CD4-positive, alpha-beta T cell treated with Interleukin-6 at 100 ng/mL for 8 hours (primary cell): ENCODE data around the gene GARRE1.
"Not testable (repeated sequence)": the region's sequence is repeated elsewhere in the genome, so short reads cannot be mapped to it uniquely, and the experiment has no call there.

Experiments
- DNase-seq: peaks from one replicate; pipeline ENCODE4 v3.0.0-alpha.2; 2020; ENCODE audit warnings: mixed read lengths, low spot score

The GARRE1 gene

DNA sequence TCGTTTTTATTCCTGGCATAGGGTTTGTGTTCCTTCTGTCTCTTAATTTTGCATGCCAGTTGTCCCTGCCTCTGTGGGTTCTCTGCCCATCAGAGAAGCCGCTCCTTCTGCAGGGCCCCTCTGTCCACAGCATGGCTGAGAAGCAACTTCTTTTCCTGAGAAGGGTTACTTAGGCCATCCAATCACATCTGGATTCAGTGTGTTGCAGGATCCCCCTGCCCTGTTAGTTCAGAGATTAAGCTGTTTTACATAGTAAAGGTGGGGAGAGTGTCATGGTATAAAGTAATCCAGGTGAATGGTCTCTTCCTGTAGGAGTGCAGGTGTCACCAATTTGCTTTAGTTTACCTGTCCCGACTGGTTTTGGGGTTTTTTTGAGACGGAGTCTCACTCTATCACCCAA, 22.9 kb upstream of the GARRE1 start:
- no peak for DNase-seq

DNA sequence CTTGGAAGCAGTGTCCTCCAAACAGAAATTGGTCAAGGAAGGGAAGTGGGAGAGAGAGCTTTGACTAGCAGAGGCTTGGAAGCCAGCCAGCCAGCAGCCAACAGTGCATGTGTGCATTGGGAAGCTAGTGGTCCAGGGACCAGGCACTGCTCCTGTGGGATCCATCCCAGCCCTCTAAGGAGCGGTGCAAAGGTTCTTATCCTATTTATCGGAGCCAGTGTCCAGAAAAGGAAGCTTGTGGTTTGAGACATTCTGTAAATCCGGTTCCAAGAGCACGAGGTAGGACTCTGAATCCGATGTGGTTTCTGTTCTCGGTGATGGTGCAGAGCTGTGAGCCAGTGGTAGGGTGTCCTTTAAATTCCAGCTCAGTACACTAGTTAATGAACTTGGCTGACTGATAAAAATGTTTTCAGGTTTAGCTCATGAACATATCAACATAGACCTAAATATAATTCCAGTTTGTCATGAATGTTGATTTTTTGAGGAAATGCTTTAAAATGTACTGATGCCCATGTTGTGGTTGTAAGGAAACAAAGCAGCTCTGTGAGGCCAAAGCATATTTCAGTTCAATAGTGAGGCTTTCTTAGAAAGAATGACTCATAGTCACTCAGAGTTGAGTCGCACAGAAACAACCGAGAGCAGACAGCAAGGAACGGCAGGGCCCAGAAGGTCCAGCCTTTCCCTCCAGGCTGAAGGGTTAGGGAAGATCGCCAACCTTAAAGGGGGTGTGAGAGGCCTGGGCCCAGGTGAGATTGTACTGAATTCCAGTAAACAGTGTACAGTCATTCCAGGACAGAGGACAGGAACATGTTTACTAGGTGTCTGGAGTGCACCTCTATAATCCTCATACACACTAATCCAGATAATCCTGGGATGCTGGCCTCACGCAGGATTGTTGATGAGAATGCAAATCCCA, 21.5 kb upstream of the GARRE1 start:
- no peak for DNase-seq

DNA sequence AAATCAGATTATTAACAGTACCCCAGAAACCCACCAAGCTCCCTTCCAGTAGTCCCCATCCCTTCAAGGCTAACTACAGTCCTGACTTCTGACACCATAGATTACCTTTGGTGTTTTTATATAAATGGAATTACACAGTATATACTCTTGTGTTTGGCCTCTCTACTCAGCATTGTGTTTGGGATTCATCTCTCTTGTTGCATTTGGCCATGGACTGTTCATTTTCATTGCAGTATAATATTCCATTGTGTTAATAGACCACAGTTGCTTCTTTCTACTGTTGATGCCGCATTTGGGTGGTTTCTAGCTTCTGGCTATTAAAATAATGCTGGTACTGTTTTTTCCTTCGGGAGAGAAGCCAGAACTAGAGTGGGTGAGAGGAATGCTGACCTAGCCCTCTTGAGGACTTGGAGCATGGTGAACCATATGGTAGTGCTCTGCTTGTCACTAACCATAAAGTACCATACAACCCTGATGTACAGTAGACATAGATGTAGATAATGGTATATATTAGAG, 18.9 kb upstream of the GARRE1 start:
- DNase-seq = no peak

DNA sequence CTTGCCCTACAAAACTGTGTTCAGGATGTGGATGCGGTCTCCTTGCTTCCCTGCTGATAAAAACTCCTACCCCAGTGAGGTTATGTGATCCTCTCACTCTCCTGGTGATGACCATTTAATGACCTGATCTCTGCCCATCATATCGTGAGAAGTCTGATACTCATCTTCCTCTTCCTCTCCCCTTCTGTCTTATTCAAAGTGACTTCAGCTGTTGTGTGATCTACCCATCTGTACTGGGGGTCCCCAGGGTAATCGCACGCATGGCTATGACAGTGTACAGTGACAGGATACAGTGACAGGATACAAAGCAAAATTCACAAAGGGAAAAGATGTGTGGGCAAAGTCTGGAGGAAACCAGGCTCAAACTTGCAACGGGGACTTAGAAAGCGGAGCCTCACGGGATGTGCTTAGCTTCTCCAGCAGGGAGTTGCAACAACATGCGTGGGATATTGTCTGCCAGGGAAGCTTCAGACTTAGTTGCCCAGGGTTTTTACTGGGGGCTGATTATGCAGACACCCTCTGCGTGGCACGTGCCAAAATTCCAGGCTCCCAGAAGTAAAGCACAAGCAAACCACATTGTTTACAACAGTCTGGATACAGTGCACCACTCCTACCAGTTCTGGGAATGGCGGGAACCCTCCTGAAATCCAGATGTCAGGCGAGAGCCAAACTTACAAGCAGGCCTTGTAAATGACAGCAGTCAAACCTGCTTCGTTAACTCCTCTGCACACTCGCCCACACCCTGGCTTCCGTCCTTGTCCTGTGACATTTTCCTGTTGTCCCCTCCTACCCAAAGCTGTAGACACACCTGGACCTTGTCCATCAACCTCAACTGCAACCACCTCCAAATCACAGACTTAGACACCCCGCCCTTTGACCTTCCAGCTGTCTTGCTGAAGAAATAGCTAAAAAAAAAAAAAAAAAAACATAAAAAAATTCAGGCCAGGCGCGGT, 18.0 kb upstream of the GARRE1 start:
- DNase-seq = no peak

DNA sequence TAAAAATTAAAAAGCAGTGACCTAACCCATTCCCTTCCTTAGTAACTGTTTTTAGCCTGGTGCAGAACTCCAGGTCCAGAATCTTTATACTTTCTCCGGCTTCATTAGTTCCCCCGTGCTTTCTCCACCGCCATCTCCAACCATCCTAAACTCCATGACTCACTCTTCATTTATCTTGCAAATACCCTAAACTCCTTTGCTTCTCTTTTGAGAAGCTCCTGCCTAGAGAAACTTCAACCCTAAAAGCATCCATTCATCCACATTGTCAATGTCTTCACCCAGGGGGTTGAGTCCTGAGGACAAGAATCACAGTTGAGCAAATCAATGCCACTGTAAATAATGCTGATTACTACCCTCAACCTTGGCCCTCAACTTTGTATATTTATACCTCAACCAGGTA, 17.1 kb upstream of the GARRE1 start:
- no peak for DNase-seq

DNA sequence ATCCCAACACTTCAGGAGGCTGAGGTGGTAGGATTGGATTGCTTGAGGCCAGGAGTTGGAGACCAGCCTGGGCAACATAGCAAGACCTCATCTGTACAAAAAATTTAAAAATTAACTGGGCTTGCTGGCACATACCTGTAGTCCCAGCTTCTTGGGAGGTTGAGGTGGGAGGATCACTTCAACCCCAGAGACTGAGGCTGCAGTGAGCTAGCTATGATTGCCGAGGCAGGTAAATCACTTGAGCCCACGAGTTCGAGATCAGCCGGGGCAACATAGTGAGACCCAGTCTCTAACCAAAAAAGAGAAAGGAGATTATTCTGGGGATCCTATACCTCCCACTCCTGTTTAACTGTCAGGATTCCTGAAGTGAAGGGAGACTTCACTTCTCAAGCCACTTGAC, 16.4 kb upstream of the GARRE1 start:
- DNase-seq = no peak

DNA sequence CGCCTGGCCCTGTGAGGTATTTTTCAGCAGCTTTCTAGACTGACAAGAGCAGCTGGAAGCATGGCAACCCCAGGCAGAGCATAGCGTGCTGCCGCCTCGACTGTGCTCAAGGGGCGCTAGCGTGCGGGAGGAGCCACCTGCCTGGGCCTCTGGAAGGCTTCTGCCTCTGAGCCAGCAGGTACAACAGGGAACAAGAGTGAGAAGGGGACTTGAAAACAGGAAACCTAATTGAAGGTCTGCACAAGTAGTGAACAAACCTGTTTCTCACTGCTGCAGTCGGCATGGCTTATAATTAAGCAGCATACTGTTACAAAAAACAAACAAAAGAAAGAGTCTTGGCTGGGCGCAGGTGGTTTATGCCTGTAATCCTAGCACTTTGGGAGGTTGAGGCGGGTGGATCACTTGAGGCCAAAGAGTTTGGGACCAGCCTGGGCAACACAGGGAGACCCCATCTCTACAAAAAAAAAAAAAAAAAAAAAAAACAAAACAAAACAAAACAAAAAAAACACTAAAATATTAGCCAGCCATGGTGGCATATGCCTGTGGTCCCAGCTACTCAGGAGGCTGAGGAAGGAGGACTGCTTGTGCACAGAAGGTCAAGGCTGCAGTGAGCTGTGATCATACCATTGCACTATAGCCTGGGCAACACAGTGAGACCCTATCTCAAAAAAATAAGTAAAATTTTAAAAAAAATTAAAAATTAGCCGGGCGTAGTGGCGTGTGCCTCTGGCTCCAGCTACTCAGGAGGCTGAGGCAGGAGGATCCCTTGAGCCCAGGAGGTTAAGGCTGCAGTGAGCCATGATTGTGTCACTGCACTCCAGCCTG, 12.6 kb upstream of the GARRE1 start:
- no peak for DNase-seq

DNA sequence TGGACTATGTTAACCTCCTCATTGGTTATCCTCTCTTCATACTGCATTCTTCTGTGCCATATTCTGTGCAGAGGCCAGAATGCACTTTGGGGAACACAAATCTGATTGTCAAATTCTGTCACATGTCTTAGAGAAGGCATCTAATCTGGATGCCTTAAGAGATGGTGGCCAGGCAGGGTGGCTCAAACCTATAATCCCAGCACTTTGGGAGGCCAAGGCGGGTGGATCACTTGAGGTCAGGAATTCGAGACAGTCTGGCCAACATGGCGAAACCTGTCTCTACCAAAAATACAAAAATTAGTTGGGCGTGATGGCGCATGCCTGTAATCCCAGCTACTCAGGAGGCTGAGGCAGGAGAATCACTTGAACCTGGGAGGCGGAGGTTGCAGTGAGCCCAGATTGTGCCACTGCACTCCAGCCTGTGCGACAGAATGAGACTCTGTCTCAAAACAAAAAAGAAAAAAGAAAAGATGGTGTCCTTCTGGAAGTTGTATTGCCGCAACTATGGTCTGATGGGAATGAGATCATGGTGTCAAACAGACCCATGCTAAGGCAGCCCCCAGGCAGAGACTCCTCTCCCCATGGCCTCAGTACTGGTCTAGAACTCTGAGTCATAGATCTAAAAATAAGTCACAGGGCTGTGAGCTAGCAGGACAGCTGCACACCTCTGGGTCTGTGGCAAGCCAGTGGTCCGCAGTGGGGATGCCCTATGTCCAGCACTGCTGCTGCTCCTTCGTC, 11.0 kb upstream of the GARRE1 start:
- DNase-seq = not testable (repeated sequence)

DNA sequence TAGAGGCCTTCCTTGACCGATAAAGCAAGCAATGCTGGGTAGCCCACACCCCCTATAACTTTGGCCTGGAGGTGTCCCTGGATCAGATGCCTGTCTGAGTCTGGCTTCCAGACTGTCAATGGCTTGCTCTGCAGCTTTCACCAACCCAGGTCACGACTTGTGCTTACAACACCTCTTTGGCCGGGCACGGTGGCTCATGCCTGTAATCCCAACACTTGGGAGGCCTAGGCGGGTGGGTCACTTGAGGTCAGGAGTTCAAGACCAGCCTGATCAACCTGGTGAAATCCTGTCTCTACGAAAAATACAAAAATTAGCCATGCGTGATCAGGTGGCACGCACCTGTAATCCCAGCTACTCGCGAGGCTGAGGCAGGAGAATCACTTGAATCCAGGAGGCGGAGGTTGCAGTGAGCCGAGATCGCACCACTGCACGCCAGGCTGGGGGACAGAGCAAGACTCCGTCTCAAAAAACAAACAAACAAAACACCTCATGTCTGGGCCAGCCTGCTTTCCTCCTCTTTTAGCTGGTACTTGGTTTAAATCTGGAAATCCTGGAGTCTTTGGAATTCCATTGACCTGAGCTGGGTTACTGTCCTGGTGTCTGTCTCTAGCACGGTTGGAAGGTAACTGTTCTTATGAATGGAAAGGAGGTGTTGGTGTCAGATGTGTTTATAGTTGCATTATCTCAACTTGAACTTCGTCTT, 10.3 kb upstream of the GARRE1 start:
- no peak for DNase-seq

DNA sequence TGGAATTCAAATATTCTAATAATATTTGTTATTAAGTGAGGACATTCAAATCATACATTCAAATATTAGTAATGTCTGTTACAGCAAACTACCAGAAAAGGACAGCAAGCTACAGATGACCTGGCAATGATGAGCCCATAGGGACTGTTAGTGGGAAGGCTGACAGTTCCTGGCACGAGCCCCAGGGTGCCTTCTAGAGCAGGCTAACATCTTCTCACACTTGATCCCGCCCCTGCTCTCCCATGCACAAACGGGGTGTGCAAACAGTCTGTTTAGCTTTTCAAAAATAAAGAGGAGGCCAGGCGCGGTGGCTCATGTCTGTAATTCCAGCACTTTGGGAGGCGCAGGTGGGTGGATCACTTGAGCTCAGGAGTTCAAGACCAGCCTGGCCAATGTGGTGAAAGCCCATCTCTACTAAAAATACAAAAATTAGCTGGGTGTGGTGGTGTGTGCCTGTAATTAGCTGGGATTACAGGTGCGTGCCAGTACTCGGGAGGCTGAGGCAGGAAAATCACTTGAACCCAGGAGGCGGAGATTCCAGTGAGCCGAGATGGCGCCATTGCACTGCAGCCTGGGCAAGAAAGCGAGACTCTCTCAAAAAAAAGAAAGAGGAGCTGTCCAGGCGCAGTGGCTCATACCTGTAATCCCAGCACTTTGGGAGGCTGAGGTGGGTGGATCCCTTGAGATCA, 9.6 kb upstream of the GARRE1 start:
- DNase-seq = no peak

DNA sequence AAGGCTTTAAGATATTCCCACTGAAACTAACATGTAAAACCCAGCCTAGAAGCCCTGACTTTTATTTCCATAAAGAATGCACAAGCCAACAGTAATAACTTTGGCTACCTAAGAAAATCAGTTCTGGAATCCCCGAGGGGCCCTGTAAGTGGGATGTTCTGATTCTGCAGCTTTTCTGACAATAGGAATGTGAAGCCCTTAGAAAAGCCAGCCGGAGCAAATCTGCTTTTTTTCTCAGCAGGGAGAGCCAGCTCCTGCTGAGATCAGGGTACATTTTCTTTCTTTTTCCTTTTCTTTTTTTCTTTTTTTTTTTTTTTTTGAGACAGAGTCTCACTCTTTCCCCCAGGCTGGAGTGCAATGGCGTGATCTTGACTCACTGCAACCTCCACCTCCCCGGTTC, 8.0 kb upstream of the GARRE1 start:
- DNase-seq = no peak

DNA sequence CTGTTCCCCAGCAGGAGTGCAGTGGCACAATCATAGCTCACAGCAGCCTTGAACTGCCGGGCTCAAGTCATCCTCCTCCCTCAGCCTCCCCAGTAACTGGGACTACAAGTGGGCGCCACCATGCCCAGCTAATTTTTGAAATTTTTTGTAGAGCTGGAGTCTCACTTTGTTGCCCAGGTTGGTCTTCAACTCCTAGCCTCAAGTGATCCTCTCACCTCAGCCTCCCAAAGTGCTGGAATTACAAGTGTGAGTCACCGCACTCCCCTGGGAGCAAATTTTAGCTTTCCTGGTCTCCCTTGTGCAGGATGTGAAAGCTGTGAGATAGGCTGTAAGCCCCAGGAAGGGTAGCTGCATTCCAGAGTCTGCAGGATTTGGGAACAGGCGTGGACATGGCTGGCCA, 5.4 kb upstream of the GARRE1 start:
- no peak for DNase-seq

DNA sequence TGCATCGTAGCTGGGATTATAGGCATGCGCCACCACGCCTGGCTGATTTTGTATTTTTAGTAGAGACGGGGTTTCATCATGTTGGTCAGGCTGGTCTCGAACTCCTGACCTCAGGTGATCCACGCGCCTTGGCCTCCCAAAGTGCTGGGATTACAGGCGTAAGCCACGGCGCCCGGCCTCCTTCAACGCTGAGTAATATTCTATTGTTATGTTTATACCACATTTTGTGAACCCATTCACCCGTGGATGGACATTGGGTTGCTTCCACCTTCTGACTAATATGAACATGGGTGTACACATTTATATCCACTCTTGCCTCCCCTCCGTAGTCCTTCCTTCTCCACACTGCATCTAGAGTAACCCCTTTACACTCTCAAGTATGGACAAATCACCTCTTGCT, 1.2 kb upstream of the GARRE1 start:
- not testable (repeated sequence) for DNase-seq

DNA sequence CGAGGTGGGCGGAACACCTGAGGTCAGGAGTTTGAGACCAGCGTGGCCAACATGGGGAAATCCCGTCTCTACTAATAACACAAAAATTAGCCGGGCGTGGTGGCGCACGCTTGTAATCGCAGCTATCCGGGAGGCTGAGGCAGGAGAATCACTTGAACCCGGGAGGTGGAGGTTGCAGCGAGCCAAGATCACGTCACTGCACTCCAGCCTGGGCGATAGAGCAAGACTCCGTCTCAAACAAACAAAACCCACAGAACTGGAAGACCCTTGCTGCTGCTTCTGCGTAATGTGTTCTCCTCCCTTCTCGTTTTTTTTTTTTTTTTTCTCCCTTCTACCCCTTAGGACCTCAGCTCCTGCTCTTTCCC, 691 bp upstream of the GARRE1 start:
- DNase-seq = not testable (repeated sequence)

DNA sequence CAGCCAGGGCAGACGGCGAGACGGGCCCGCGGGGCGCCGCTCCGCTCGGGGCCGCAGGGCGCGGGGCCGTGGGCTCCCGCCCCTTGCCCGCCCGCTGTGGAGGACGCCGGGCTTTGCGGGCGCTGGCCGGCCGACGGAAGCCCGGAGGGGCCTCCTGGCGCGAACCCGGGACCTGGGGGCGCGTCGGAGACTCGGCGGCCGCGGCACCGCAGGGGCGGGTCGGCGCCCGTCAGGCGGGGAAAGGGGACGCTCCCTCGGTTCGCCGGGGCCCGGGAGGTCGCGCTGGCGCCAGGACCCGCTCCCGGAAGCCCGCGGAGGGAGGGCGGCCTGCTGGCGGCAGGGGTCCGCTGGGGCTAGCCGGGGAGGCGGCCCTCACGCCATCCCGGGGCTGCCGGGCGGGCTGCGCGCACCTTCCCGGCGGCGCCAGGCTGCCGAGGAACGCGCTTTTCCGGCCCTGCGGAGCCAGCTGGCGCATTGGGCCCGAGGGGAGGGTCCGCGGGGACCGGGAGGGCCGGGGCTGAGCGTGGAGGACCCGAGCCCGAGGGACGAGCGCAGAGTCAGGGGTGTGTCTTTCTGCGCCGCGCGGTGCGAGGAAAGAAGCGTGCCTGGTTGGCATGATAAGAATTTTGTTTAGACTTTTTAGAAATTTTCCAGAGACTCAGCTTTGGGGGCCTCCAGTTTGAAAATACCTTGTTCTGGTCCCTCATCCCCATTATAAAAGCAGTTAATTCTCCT, 511 bp downstream of the GARRE1 start:
- DNase-seq = no peak

DNA sequence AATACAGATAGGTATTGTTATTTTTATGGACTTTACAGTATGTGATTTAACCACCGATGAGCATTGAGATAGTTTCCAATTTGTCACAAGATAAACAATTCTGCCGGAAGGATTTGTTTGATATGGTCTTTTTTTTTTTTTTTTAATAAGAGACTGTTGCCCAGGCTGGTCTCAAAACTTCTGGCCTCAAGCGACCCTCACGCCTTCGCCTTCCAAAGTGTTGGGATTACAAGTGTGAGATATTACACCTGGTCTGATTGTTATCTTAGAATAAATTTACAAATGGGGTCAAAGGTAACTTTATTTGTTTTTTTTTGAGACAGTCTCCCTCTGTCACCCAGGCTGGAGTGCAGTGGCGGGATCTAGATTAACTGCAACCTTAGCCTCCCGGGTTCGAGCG, 1.2 kb downstream of the GARRE1 start:
- DNase-seq = no peak

DNA sequence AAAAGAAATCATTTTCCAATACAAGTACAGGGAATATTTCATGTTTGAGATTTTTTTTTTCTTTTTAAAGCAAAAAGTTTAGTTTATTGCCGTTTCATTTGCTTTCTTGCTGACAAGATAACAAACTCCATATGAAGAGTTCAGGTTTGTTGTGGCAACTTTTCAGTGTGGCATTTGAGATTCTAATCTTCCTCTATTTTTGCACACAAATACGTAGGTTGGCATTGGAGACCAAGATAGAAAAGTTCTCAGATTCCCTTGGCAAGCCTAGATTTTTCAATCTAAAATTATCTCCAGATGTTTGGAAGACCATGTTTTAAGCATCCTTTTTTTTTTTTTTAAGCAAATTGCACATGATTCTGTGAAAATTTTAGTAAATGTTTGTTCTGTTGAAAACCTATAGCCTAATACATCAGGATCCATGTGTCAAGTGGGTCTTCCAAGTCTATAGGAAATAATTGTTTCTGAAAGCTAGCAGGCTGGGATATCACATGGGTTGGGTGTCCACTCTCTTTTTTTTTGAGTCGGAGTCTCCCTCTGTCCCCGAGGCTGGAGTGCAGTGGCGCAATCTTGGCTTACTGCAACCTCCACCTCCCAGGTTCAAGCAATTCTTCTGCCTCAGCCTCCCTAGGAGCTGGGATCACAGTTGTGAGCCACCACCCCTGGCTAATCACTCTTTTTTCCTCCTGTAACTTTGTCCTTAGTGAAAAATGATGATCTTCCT, 2.6 kb downstream of the GARRE1 start:
- DNase-seq = no peak

DNA sequence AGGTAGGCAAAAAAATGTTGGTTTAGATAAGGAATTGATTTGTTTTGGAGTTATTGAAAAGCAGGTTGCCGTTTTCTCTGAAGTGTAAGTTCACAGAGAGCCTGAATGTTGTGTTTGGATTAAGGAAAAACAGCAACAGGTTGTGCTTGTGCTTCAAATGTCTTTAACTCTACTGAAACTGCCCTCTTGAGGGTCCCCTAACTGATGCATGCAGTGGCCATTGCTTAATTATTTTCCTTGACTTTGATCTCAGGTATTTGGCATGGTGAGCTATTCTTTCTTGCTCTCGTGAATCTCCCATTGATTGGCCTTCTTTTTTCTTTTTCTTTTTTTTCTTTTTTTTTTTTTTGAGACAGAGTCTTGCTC, 3.2 kb downstream of the GARRE1 start:
- DNase-seq = no peak
